Stimulated activated CD4-positive, alpha-beta T cell treated with anti-CD3 and anti-CD28 coated beads, Interleukin-4, amount 100 ng/mL, for 4 hours (primary cell): ENCODE measurements around the gene LDAH.

Experiments
- DNase-seq, 2 experiments: peaks; one replicate each; pipeline ENCODE4 v3.0.0-alpha.2; 2020

LDAH gene

DNA sequence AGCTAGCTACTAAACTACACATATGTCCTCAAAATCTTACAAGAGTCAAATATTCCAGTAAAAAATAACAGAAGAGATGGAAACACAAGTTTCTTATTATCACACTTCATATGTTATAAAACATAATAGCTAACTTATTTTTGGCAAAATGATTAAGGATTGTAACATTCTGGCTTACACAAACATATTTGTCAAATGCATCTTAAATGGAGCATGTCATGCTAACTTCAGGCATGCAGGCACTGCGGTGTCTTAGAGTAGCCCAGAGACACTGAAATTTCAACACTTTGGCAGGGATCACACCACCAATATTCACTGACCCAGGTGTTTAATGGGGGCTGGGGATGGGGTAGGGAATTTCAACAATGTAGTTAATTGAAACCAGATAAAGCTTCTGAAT, 51.6 kb downstream of the LDAH start:
- DNase-seq: no peak

DNA sequence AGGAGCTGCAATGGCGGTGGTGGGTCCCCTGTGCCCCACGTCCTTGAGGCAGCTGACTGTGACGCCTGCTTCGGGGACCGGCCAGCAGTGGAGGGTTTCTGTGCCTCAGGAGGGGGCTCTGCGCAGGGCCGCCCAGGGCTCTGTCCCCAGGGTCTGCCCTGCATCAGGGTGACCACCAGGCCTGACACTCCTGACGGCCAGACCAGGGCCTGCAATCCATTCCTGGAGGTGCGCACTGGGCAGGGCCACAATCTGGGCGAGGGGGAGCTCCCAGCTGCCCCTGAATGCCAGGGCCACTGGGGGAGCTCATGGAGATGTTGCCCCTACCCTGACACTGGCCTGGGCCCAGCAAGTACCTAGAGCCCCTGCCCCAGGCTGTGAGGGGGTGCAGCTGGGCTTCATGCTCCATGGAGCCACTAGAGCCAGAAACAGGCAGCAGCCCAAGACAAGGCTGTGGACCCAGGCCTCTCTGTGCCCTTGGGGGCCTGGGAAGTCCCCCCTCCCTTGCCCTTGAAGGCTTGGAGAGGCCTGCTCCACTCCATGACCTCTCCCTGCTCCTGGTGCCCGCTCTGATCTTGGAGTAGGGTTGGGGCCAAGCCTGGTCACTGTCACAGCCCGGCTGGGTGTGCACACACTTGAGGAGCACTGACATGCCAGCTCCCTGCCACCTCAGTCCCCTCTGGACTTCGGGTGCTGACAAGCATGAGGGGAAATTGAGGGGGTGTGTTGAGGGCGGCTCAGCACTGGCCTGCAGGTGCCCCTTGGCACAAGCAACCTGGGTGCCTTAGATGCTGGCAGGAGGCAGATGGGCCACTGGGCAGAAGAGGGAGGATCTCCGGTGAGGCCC, 55.9 kb downstream of the LDAH start:
- no peak for DNase-seq

DNA sequence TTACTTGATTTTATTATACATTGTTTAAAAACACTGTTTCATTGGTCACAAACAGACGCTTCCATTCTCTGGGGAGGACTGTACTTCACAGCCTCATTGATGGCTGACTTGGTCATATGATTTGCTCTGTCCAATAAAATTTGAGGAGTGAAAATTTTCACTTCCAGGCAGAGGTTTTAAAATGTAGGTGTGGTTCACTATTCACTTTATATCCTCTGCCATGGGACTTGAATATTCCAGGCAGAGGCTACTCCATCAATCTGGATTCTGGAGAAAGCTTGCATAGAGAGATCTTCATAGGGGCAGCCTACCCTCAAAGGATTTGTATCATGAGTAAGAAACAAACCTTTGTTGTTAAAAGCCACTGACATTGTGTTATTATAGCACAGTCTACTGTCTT, 56.7 kb downstream of the LDAH start:
- DNase-seq: no peak

- no peak for DNase-seq
Observed at GRCh38 chr2:20762945-20763683, 59.8 kb downstream of the LDAH start.

DNA sequence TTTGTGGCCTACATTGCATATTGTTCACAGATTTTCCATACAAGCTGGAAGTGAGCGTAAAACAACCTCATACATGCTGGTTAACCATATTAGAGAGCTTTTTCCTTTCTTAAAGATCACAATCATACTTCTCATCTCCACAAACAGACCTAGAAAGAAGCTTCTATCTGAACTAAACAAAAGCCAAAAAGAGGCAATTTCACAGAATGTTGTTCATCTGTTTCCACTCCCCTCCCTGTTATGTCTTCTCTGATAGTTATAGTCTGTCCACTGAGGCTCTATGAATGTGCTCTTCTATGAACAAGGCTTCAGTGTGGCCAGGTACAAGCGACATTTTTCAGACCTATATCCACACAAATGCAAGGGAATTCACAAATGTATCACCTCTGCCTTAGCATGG, 63.4 kb downstream of the LDAH start:
- DNase-seq: no peak

GRCh38 chr2:20758997-20759396, 63.9 kb downstream of the LDAH start:
- DNase-seq: no peak

DNA sequence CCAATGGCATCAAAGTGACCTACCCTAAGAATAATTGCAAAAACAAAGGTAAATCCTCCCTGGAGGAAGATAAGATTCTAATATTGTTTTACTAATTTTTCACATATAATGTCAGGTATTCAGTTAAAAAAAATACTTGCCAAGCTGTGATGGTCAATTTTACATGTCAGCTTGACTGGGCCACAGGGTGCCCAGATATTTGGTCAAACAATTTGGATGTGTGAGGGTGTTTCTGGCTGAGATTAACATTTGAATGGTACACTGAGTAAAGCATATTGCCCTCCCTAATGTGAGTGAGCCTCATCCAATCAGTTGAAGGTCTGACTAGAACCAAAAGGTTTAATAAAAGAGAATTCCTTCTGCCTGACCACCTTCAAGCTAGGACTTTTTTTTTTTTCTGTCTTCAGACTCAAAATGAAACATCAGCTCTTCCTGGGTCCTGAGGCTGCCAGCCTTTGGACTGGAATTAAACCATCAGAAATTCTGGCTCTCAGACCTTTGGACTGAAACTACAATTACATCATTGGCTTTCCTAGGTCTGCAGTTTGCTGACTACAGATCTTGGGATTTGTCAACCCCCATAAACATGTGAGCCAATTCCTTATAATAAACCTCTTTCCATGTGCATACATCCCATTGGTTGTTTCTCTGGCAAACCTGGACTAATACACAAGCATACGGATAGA, 65.4 kb downstream of the LDAH start:
- no peak for DNase-seq

GRCh38 chr2:20755132-20755800, 67.6 kb downstream of the LDAH start:
- no peak for DNase-seq

GRCh38 chr2:20752293-20752692, 70.6 kb downstream of the LDAH start:
- DNase-seq: no peak

DNA sequence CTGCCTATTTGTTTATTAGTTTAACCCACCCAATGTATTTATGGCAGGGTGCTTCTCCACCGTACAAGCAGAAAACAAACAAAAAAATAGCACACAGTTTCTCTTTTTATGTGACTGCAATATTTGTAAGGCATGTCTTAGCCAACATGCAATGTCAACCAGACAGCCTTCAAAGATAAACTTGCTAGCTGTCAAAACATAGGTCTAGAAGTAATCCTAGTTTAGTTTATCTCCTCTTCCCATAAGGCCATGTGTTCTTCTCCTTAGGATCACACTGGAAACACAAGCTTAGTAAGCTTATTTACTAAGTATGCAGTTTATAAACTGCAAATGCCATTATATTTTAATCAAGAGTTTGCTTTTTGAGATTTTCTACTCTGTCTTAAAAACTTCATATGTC, 75.6 kb downstream of the LDAH start:
- DNase-seq: no peak

DNA sequence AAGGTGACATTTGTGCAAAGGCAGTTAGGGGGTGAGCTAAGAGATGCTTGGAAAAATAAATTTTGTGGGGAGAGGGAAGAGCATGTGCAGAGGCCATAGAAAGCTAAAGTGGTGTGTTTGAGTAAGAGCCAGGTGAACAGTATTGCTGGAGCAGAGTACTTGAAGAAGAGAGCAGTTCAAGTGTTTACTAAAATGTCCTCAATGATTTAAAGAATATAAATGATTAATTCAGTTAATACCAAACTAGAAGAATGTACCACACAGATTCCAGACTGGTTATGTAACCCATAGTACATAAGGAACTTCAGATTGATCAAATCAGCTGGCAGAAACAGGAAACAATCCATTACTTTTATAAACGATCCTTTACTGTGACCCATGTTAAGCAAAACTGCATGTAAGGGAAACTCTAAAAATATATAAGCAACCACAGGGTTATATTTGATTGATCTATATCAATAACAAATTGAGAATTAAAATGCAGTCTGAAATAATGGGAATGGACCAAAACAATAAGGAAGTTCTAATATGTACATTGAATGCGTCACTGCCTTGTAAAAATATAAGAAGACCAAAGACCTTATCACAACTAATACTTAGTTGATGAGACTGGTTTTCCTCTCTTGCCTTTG, 76.9 kb downstream of the LDAH start:
- DNase-seq: no peak

- no peak for DNase-seq
Observed at GRCh38 chr2:20744366-20745335, 78.2 kb downstream of the LDAH start.

- no peak for DNase-seq
Observed at GRCh38 chr2:20738772-20739171, 84.1 kb downstream of the LDAH start.

- DNase-seq: no peak
Observed at GRCh38 chr2:20737505-20737904, 85.4 kb downstream of the LDAH start.

DNA sequence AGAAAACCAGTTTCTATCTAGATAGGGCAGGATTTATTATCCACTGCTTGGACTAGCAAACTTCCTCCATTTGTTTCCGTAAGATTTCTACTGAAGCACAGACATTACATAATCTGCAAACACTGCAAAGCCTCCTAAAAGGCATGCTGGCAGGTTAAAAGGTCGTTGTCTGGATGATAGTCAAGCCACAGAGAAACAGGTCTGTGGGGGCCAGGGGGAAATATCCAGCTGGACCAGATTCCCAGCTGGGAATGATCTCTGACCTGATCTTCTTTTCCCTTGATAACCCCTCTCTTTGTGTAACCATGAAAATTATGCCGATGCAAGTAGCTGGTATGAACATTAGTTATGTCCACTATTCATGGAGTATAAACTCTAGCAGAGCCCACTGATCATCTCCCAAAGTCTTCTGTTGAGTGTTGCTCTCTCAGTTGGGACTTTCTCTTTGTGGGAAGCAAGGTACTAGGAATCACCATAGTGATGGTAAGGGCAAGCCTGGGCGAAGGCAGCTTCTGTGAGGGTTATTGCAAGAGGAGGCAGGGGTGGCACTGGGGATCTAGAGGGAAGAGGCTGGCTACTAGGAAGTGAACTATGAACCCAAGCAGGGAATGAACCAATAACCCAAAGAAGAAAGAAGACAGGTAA, 94.7 kb downstream of the LDAH start:
- DNase-seq: no peak

DNA sequence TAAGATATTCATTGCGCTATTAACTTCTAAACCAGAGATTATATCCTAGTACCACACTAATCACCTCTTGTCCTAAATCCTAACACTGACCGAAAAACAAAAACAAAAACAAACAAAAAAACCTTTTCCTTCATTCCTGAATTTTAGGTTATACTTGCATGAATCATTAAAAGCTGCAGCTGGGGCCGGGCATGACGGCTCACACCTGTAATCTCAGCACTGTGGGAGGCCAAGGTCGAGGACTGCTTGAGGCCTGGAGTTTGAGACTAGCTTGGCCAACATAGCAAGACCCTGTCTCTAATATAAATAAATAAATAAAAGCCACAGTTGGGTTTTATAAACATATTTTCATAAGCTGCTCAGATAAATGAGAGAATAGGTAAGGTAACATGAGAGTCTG, 96.0 kb downstream of the LDAH start:
- DNase-seq: no peak

DNA sequence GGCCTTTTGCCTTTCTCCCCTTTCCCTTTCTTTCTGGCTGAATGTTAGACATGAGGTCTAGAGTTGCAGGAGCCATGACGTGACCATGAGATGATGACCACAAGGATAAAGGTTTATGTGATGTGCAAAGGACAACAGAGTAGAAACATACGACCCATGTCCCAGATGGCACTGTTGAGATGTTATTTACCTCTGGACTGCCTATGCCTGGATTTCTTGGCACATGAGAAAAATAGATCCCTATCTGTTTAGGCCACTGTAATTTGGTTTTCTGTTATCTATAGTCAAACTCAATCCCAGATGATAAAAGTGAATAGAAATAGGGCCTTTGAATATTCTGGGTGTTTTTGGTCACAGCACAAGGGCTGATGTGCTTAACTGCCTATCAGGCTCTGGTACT, 97.1 kb downstream of the LDAH start:
- no peak for DNase-seq

- DNase-seq: no peak
Observed at GRCh38 chr2:20724500-20725053, 98.3 kb downstream of the LDAH start.

DNA sequence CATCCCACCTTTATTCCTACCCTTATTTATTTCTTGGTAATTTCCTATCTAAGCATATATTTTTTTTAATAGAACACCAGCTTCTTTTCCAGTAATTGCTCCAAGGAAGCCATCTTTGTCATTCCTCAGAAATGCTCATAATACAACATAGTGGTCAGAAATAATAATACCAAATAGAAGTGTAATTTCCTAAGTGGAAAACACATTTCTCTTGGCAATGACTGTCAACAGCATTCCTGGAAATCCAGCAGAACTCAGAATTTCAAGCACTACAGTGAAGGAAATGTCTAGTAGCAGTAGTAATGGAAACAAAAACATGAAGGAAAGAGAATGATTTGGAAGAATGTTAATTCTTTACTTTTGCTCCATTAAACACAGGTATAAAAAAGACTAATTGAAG, 99.4 kb downstream of the LDAH start:
- DNase-seq: no peak

DNA sequence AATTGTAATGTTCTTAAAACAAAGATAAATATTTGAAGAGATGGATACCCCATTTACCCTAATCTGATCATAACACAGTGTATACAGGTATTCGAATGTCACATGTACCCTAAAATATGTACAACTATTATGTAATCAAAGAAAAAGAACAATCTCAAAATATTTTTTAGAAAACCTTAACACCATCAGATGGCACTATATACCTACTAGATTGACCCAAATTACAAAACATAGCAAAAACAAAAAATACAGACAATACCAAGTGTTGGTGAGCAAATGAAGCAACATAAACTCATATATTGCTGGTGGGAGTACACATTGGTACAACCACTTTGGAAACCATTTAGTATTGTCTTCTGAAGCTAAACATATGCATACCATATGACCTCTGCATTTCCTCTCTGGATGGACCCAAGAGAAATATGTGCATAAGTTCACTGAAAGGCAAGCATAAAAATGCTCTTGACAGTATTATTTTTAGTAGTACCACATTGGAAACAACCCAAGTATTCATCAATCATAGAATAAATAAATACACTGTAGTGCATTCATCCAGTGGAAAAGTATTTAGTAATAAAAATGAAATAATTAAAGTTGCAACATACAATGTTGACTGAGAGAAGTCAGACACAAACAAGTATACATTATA, 100.2 kb downstream of the LDAH start:
- DNase-seq: no peak
